Gastroesophageal sphincter (tissue), 4 donors: ENCODE results near the gene SEMA3C. TPM values are rescaled to one million over a fixed set of nuclear protein-coding genes. Genes with fewer than 3 reads are reported as not detected.

Experiments used
- ATAC-seq: fragments of 150-250 bp; one replicate; pipeline ENCODE4 v1.9.1; 2016; ENCODE audit warnings: mild to moderate bottlenecking, moderate library complexity
- H3K27ac ChIP-seq, 4 donors: fragments of 200-600 bp; sonication (generic) in 3 of 4; 1 replicate in 3 of 4; 2 replicates in 1 of 4; pipeline ENCODE4 v1.5.1; 2016 to 2019
- H3K27me3 ChIP-seq: fragments of 200-600 bp; sonication (generic); one replicate; pipeline ENCODE4 v1.5.1; 2019
- H3K36me3 ChIP-seq, 2 donors: fragments of 200-600 bp; sonication (generic); one replicate each; pipeline ENCODE4 v1.5.1; 2019; ENCODE audit warnings: control low read depth in 1 of 2
- H3K4me1 ChIP-seq, 3 donors: fragments of 200-600 bp; sonication (generic); 1 replicate in 2 of 3; 2 replicates in 1 of 3; pipeline ENCODE4 v1.5.1; 2016 to 2019; ENCODE audit warnings: control low read depth in 2 of 3
- H3K4me3 ChIP-seq, 2 donors: fragments of 200-600 bp; sonication (generic); one replicate each; pipeline ENCODE4 v1.5.1; 2019; ENCODE audit warnings: mild to moderate bottlenecking in 1 of 2, moderate library complexity in 1 of 2
- H3K9me3 ChIP-seq, 3 donors: fragments of 200-600 bp; sonication (generic); one replicate each; pipeline ENCODE4 v1.5.1; 2017 to 2019; ENCODE audit warnings: control low read depth in 2 of 3
- CTCF ChIP-seq, 4 experiments: fragments of 200-600 bp in 2 of 4; fragments of 450-650 bp in 2 of 4; sonication (generic) in 1 of 4; IDR thresholded peaks; one replicate each; pipeline ENCODE4 v1.5.1; 2017 to 2019; ENCODE audit warnings: antibody characterized with exemption in 4 of 4, mild to moderate bottlenecking in 2 of 4, moderate library complexity in 2 of 4
- EP300 ChIP-seq: sonication (generic); formaldehyde crosslinking; IDR thresholded peaks from one replicate; pipeline ENCODE4 v1.6.1; 2017; ENCODE audit warnings: antibody characterized with exemption, mild to moderate bottlenecking
- POLR2A ChIP-seq, 2 donors: fragments of 450-650 bp; IDR thresholded peaks; one replicate each; pipeline ENCODE4 v1.6.1; 2017; ENCODE audit warnings: antibody characterized with exemption in 2 of 2, mild to moderate bottlenecking in 2 of 2, moderate library complexity in 1 of 2
- POLR2AphosphoS5 ChIP-seq: sonication (generic); formaldehyde crosslinking; IDR thresholded peaks from one replicate; pipeline ENCODE4 v1.6.1; 2017; ENCODE audit warnings: antibody characterized with exemption
- WGBS, 2 donors: methylation state at CpG; one replicate each; pipeline ENCODE4 v1.1.5; 2018; ENCODE audit warnings: low coverage in 1 of 2; 5-methylcytosine and 5-hydroxymethylcytosine counted together
- total RNA-seq, 4 donors: library from RNA; depleted of rRNA; stranded (reverse); fragments of >200 nt; gene quantifications; one replicate each; pipeline ENCODE4 v1.1.0, GENCODE V29; 2016

Gene SEMA3C
- total RNA-seq, 4 donors from 2014 or later = 115 to 189 (median 160) TPM

GRCh38 chr7:80890426-80891258 lies 28.2 kb downstream of the SEMA3C start:
- TF ChIP-seq POLR2A (IDR thresholded peaks at IDR 0.05) (no peak), EP300 (no peak), CTCF (IDR thresholded peaks at IDR 0.05) (no peak), POLR2AphosphoS5 (no peak)
- H3K27ac ChIP-seq = peak overlapping the region; percentile 23 to 49 (median 47)
- H3K4me3 ChIP-seq = no peak overlapping the region
- H3K9me3 ChIP-seq = no peaks in the 10 kb centered on the region
- peaks cover 4 to 32% (median 11%) of the 10 kb centered on the region in 3 donors for H3K4me1 ChIP-seq
- ATAC-seq = no peak
- peaks cover 0 to 5% of the 10 kb centered on the region in 2 donors for H3K36me3 ChIP-seq
- no peaks in the 10 kb centered on the region for H3K27me3 ChIP-seq
- 19 to 37% methylated on average over 4 of the region's 4 CpGs for WGBS, 2 donors

DNA sequence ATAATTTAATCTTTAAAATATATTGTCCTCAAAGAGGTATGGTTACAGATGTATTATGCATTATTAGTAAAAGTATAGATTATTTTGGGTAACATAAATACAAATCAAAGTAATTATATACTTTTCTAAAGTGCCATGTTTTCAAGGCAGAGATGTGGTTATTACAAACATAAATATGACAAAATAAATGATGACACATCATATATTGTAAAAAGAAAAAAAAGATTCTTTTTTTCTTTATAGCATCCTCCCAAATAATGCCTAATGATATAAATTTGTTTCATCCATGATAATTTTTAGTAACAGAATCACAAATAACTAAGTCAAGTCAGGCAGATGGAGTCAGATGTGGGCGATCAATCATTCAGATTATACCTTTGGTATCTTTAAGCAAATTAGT lies 29.3 kb downstream of the SEMA3C start:
- Histone ChIP-seq H3K27me3 (no peaks in the 10 kb centered on the region), H3K4me3 (no peak overlapping the region), H3K27ac (no peak overlapping the region), H3K9me3 (no peaks in the 10 kb centered on the region), H3K4me1 (peaks cover 6 to 43% (median 11%) of the 10 kb centered on the region in 3 donors), H3K36me3 (peaks cover 0 to 5% of the 10 kb centered on the region in 2 donors)
- TF ChIP-seq CTCF (IDR thresholded peaks at IDR 0.05) = no peak
- TF ChIP-seq EP300 = no peak
- TF ChIP-seq POLR2AphosphoS5 = no peak
- WGBS, 2 donors = 94 to 100% methylated on average over 1 of the region's 1 CpG
- ATAC-seq = no peak

GRCh38 chr7:80885757-80886156 lies 33.1 kb downstream of the SEMA3C start:
- 63 to 91% methylated on average over 2 of the region's 2 CpGs for WGBS, 2 donors
- no peaks in the 10 kb centered on the region for H3K9me3 ChIP-seq
- H3K4me3 ChIP-seq = no peak overlapping the region
- H3K27me3 ChIP-seq = no peaks in the 10 kb centered on the region
- peaks cover 9 to 62% (median 14%) of the 10 kb centered on the region in 3 donors for H3K4me1 ChIP-seq
- no peak for ATAC-seq
- peak overlapping the region in 3 of 4 donors; percentile 75 to 80 (median 77) for H3K27ac ChIP-seq
- H3K36me3 ChIP-seq = peaks cover 0 to 5% of the 10 kb centered on the region in 2 donors
- TF ChIP-seq POLR2A (IDR thresholded peaks at IDR 0.05) (no peak), POLR2AphosphoS5 (no peak), EP300 (no peak), CTCF (IDR thresholded peaks at IDR 0.05) (no peak)

GRCh38 chr7:80884511-80885195 lies 34.2 kb downstream of the SEMA3C start:
- Histone ChIP-seq H3K4me1 (peaks cover 6 to 62% (median 15%) of the 10 kb centered on the region in 3 donors), H3K9me3 (no peaks in the 10 kb centered on the region), H3K36me3 (peaks cover 0 to 5% of the 10 kb centered on the region in 2 donors), H3K27ac (peak overlapping the region; percentile 74 to 80 (median 76)), H3K27me3 (no peaks in the 10 kb centered on the region), H3K4me3 (no peak overlapping the region)
- WGBS, 2 donors = 29 to 55% methylated on average over 6 of the region's 6 CpGs
- TF ChIP-seq EP300 (no peak), CTCF (IDR thresholded peaks at IDR 0.05) (no peak), POLR2AphosphoS5 (no peak), POLR2A (IDR thresholded peaks at IDR 0.05) (no peak)
- ATAC-seq = no peak
